Renal cortex interstitium (tissue), 11 donors: ENCODE data around the gene PIK3AP1. TPM values are rescaled to one million over a fixed set of nuclear protein-coding genes. Genes with fewer than 3 reads are reported as not detected.
A peak's percentile ranks its signal among the peaks of the same experiment; 100 is the strongest.

Source experiments
- DNase-seq, 11 donors: peaks; one replicate each; pipeline ENCODE4 v3.0.0-alpha.2; 2013; ENCODE audit warnings: low read depth in 9 of 11, low spot score in 4 of 11; ENCODE audit errors: extremely low read depth in 1 of 11
- polyA plus RNA-seq, 3 donors: library from polyadenylated mRNA; unstranded; fragments of 120-200 nt; gene quantifications; one replicate each; pipeline ENCODE4 v1.2.1, GENCODE V29; 2013; ENCODE audit not compliant: insufficient read length in 3 of 3

PIK3AP1 gene
- polyA plus RNA-seq, 3 donors, result 4.7 to 5.3 (median 5.2) TPM

- DNase-seq, result peak in 3 of 11 donors; percentile 20 to 52 (median 46)
Measured at GRCh38 chr10:96632974-96633710, 87.2 kb downstream of the PIK3AP1 start.

- no peak for DNase-seq
Measured at GRCh38 chr10:96627292-96627691, 93.0 kb downstream of the PIK3AP1 start.

- no peak for DNase-seq
Measured at GRCh38 chr10:96626795-96627194, 93.5 kb downstream of the PIK3AP1 start.

GRCh38 chr10:96625173-96625572 lies 95.1 kb downstream of the PIK3AP1 start:
- no peak for DNase-seq

- DNase-seq, result no peak
Measured at GRCh38 chr10:96622013-96622787, 98.1 kb downstream of the PIK3AP1 start.

GRCh38 chr10:96619796-96620773 lies 100.2 kb downstream of the PIK3AP1 start:
- DNase-seq, result no peak

- DNase-seq, result no peak
Measured at GRCh38 chr10:96619120-96619519, 101.2 kb downstream of the PIK3AP1 start.

GRCh38 chr10:96618653-96619052 lies 101.7 kb downstream of the PIK3AP1 start:
- no peak for DNase-seq

GRCh38 chr10:96616961-96617360 lies 103.4 kb downstream of the PIK3AP1 start:
- no peak for DNase-seq

GRCh38 chr10:96614515-96614914 lies 105.8 kb downstream of the PIK3AP1 start:
- no peak for DNase-seq

GRCh38 chr10:96613576-96613975 lies 106.7 kb downstream of the PIK3AP1 start:
- DNase-seq, result no peak

- DNase-seq, result no peak
Measured at GRCh38 chr10:96612055-96612830, 108.1 kb downstream of the PIK3AP1 start.

GRCh38 chr10:96610817-96611216 lies 109.5 kb downstream of the PIK3AP1 start:
- no peak for DNase-seq

GRCh38 chr10:96609510-96609909 lies 110.8 kb downstream of the PIK3AP1 start:
- DNase-seq, result no peak

GRCh38 chr10:96608805-96609204 lies 111.5 kb downstream of the PIK3AP1 start:
- DNase-seq, result no peak

GRCh38 chr10:96608262-96608661 lies 112.1 kb downstream of the PIK3AP1 start:
- DNase-seq, result no peak

- no peak for DNase-seq
Measured at GRCh38 chr10:96606946-96607345, 113.4 kb downstream of the PIK3AP1 start.

- no peak for DNase-seq
Measured at GRCh38 chr10:96606216-96606615, 114.1 kb downstream of the PIK3AP1 start.

GRCh38 chr10:96600337-96600736 lies 120.0 kb downstream of the PIK3AP1 start:
- no peak for DNase-seq
